Neutrophil (primary cell): Measurements from ENCODE around the gene ENTPD8.
A peak's percentile ranks its signal among the peaks of the same experiment; 100 is the strongest.
"Not testable (repeated sequence)": the region's sequence is repeated elsewhere in the genome, so short reads cannot be mapped to it uniquely, and the experiment has no call there.

ENCODE experiments used
- H3K27ac ChIP-seq: fragments of 200-600 bp; sonication (generic); 2 replicates; pipeline ENCODE4 v1.5.1; 2016; ENCODE audit warnings: mild to moderate bottlenecking, moderate library complexity
- H3K27me3 ChIP-seq: fragments of 200-600 bp; sonication (generic); 2 replicates; pipeline ENCODE4 v1.6.0; 2016; ENCODE audit warnings: mild to moderate bottlenecking
- H3K36me3 ChIP-seq: fragments of 200-600 bp; sonication (generic); 2 replicates; pipeline ENCODE4 v1.5.1; 2017
- H3K4me1 ChIP-seq, 2 experiments: fragments of 200-600 bp in 1 of 2; sonication (generic) in 1 of 2; 1 replicate in 1 of 2; 2 replicates in 1 of 2; pipeline versions ENCODE4 v1.5.1 to v1.6.1; 2013 to 2016; ENCODE audit warnings: low read depth in 1 of 2, low read length in 1 of 2, mild to moderate bottlenecking in 1 of 2, moderate library complexity in 1 of 2; ENCODE audit not compliant: control insufficient read depth in 1 of 2, insufficient read depth in 1 of 2
- H3K4me3 ChIP-seq, 2 experiments: fragments of 200-600 bp in 1 of 2; sonication (generic) in 1 of 2; 1 replicate in 1 of 2; 2 replicates in 1 of 2; pipeline ENCODE4 v1.5.1; 2013 to 2016; ENCODE audit warnings: low read depth in 1 of 2, low read length in 1 of 2, mild to moderate bottlenecking in 1 of 2, moderate library complexity in 1 of 2
- H3K9me3 ChIP-seq: fragments of 200-600 bp; sonication (generic); 2 replicates; pipeline ENCODE4 v1.5.1; 2016
- TF ChIP-seq, protein P1 (sequence below): fragments of 200-600 bp; sonication (generic); IDR thresholded peaks from 2 replicates; pipeline ENCODE4 v1.5.1; 2016; ENCODE audit warnings: antibody characterized with exemption

Gene ENTPD8

DNA sequence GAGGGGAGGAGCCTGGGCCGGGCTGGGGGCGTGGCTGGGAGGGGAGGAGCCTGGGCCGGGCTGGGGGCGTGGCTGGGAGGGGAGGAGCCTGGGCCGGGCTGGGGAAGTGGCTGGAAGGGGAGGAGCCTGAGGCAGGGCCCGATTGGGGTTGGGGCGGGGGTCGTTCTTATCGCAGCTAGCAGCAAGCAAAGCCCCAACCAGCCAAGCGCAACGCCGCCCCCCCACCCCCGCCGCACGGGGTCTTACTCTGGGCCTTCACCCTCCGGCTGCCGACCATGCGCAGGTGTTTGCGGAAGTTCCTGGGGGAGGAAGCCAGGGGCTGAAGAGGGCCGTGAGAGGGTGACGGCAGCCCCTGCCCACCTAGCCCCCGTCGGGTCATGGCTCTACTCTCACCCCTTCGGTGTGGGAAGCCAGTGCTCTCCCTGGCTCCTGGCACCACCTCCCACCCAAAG lies 13.0 kb upstream of the ENTPD8 start:
- peak overlapping the region; percentile 60 for H3K27ac ChIP-seq
- TF ChIP-seq, protein P1, sequence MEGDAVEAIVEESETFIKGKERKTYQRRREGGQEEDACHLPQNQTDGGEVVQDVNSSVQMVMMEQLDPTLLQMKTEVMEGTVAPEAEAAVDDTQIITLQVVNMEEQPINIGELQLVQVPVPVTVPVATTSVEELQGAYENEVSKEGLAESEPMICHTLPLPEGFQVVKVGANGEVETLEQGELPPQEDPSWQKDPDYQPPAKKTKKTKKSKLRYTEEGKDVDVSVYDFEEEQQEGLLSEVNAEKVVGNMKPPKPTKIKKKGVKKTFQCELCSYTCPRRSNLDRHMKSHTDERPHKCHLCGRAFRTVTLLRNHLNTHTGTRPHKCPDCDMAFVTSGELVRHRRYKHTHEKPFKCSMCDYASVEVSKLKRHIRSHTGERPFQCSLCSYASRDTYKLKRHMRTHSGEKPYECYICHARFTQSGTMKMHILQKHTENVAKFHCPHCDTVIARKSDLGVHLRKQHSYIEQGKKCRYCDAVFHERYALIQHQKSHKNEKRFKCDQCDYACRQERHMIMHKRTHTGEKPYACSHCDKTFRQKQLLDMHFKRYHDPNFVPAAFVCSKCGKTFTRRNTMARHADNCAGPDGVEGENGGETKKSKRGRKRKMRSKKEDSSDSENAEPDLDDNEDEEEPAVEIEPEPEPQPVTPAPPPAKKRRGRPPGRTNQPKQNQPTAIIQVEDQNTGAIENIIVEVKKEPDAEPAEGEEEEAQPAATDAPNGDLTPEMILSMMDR: no peak
- H3K4me3 ChIP-seq: peak overlapping the region; percentile 71 to 72
- no peaks in the 10 kb centered on the region for H3K36me3 ChIP-seq
- H3K9me3 ChIP-seq: no peaks in the 10 kb centered on the region
- H3K4me1 ChIP-seq: peaks cover 15 to 27% of the 10 kb centered on the region in 2 experiments
- H3K27me3 ChIP-seq: peaks cover 39% of the 10 kb centered on the region

GRCh38 chr9:137453643-137454081 lies 12.5 kb upstream of the ENTPD8 start:
- peak overlapping the region; percentile 40 to 71 for H3K4me3 ChIP-seq
- H3K4me1 ChIP-seq: peaks cover 15 to 25% of the 10 kb centered on the region in 2 experiments
- TF ChIP-seq, protein P1: no peak
- peaks cover 34% of the 10 kb centered on the region for H3K27me3 ChIP-seq
- H3K36me3 ChIP-seq: no peaks in the 10 kb centered on the region
- H3K27ac ChIP-seq: peak overlapping the region; percentile 25
- no peaks in the 10 kb centered on the region for H3K9me3 ChIP-seq

DNA sequence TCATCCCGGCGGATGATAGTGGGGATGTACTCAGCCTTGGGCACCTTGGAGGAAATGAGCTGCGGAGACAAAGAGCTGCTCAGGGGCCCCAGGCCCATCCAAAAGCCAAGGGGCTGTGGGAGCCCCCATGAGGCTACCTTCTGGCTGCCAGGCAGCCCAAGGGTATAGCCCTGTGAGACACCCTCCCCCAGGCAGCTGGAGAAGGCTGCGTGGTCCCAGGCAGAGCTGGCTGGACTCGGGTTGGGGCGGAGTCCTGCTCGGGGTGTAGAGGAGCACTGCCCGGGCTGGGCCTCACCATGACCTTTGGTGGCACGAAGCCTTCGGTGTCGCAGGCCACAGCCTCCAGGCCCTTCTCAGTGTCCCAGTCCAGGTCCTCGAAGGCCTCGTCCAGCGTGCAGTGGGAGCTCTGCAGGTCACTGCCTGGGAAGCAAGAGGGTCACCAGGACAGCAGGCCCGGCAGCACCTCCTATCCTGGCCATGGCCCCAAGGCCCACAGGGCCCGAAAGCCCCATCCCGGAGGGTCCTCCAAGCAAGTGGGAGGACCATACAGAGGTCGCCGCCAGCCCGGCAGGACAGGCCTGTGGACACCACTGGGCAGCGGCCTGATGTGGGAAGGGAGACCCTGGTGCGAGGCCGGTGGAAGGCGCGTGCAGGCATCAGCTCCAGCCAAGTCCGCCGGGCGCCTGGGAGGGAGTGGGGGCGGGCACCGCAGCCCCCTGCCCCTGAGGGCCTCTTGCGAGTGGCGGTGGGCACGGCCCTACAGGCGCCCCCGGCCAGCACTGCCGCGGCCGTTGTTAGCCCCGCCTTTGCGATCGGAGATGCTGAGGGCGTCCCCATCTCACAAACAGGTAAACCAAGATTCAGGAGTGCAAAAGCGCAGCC lies 11.8 kb upstream of the ENTPD8 start:
- Histone ChIP-seq H3K27ac (peak overlapping the region; percentile 25), H3K4me3 (peak overlapping the region; percentile 40 to 71), H3K9me3 (no peaks in the 10 kb centered on the region), H3K4me1 (peaks cover 15 to 21% of the 10 kb centered on the region in 2 experiments), H3K36me3 (no peaks in the 10 kb centered on the region), H3K27me3 (peaks cover 27% of the 10 kb centered on the region)
- TF ChIP-seq, protein P1: no peak

GRCh38 chr9:137452006-137452760 lies 11.0 kb upstream of the ENTPD8 start:
- H3K27ac ChIP-seq: peak overlapping the region; percentile 48
- H3K4me1 ChIP-seq: peaks cover 15 to 21% of the 10 kb centered on the region in 2 experiments
- TF ChIP-seq, protein P1: no peak
- H3K27me3 ChIP-seq: peaks cover 19% of the 10 kb centered on the region
- no peaks in the 10 kb centered on the region for H3K36me3 ChIP-seq
- no peak overlapping the region for H3K4me3 ChIP-seq
- no peaks in the 10 kb centered on the region for H3K9me3 ChIP-seq

- not testable (repeated sequence) for H3K27ac ChIP-seq, H3K9me3 ChIP-seq, H3K4me3 ChIP-seq, H3K36me3 ChIP-seq
- Histone ChIP-seq H3K4me1 (peaks cover 15 to 21% of the 10 kb centered on the region in 2 experiments), H3K27me3 (peaks cover 19% of the 10 kb centered on the region)
Measured at GRCh38 chr9:137451264-137452005, 10.3 kb upstream of the ENTPD8 start.

GRCh38 chr9:137450539-137451222 lies 9.5 kb upstream of the ENTPD8 start:
- H3K9me3 ChIP-seq, H3K36me3 ChIP-seq, H3K4me3 ChIP-seq, H3K27ac ChIP-seq: not testable (repeated sequence)
- Histone ChIP-seq H3K27me3 (peaks cover 22% of the 10 kb centered on the region), H3K4me1 (peaks cover 15 to 21% of the 10 kb centered on the region in 2 experiments)
